Transverse colon (tissue), 4 donors: ENCODE measurements around the gene EFCAB11.

Experiments
- CTCF ChIP-seq, 5 experiments: fragments of 200-600 bp in 3 of 5; fragments of 450-650 bp in 2 of 5; sonication (generic) in 3 of 5; IDR thresholded peaks; 1 replicate in 2 of 5; 2 replicates in 3 of 5; pipeline ENCODE4 v1.5.1; 2016 to 2017; ENCODE audit warnings: antibody characterized with exemption in 5 of 5, inconsistent platforms in 3 of 5, mild to moderate bottlenecking in 2 of 5, moderate library complexity in 1 of 5
- POLR2AphosphoS5 ChIP-seq, 3 donors: sonication (generic); formaldehyde crosslinking; IDR thresholded peaks; one replicate each; pipeline ENCODE4 v1.6.1; 2016; ENCODE audit warnings: antibody characterized with exemption in 3 of 3

GRCh38 chr14:89841851-89842250, 112.7 kb downstream of the EFCAB11 start:
- TF ChIP-seq CTCF (IDR thresholded peaks at IDR 0.05) (peak in 2 of 5 experiments; percentile 9 to 17), POLR2AphosphoS5 (IDR thresholded peaks at IDR 0.05) (no peak)
